Right atrium auricular region (tissue), 2 donors: Measurements from ENCODE around the gene CAPN1. TPM values are rescaled to one million over a fixed set of nuclear protein-coding genes. Genes with fewer than 3 reads are reported as not detected.
"Not testable (repeated sequence)": the region's sequence is repeated elsewhere in the genome, so short reads cannot be mapped to it uniquely, and the experiment has no call there.

Experiments used
- DNase-seq: peaks from one replicate; pipeline ENCODE4 v3.0.0-alpha.2; 2019; ENCODE audit warnings: low spot score
- H3K27ac ChIP-seq, 2 donors: fragments of 200-600 bp; sonication (generic); 1 replicate in 1 of 2; 2 replicates in 1 of 2; pipeline ENCODE4 v1.5.1; 2016 to 2019
- H3K27me3 ChIP-seq, 2 donors: fragments of 200-600 bp; sonication (generic); one replicate each; pipeline versions ENCODE4 v1.5.1 to v1.6.0; 2017 to 2019
- H3K36me3 ChIP-seq: fragments of 200-600 bp; sonication (generic); one replicate; pipeline ENCODE4 v1.5.1; 2016
- H3K4me1 ChIP-seq, 2 donors: fragments of 200-600 bp; sonication (generic); one replicate each; pipeline versions ENCODE4 v1.5.1 to v1.6.0; 2017 to 2019
- H3K4me3 ChIP-seq, 2 donors: fragments of 200-600 bp; sonication (generic); 1 replicate in 1 of 2; 2 replicates in 1 of 2; pipeline ENCODE4 v1.5.1; 2017 to 2019; ENCODE audit warnings: mild to moderate bottlenecking in 1 of 2, moderate library complexity in 1 of 2
- H3K9me3 ChIP-seq, 2 donors: fragments of 200-600 bp; sonication (generic); one replicate each; pipeline ENCODE4 v1.5.1; 2019
- CTCF ChIP-seq, 2 donors: fragments of 200-600 bp; sonication (generic); IDR thresholded peaks; one replicate each; pipeline ENCODE4 v1.5.1; 2019; ENCODE audit warnings: antibody characterized with exemption in 2 of 2
- total RNA-seq, 2 donors: library from RNA; depleted of rRNA; stranded (reverse); fragments of >200 nt; gene quantifications; one replicate each; pipeline ENCODE4 v1.1.0, GENCODE V29; 2016

CAPN1 gene
- total RNA-seq, 2 donors from 2014 or later = 89.9 to 93.0 TPM

- peak; percentile 37 to 66 for TF ChIP-seq CTCF (IDR thresholded peaks at IDR 0.05)
- H3K4me3 ChIP-seq = peak overlapping the region; percentile 28 to 50
Measured at GRCh38 chr11:65225279-65226102, 43.8 kb downstream of the CAPN1 start.

GRCh38 chr11:65226103-65226442 lies 44.3 kb downstream of the CAPN1 start:
- no peak for TF ChIP-seq CTCF (IDR thresholded peaks at IDR 0.05)
- no peak for DNase-seq
- Histone ChIP-seq H3K36me3 (no peaks in the 10 kb centered on the region), H3K4me3 (peak overlapping the region; percentile 28 to 50), H3K27ac (peak overlapping the region in 1 of 2 donors; percentile 37), H3K4me1 (peaks cover 0 to 14% of the 10 kb centered on the region in 2 donors), H3K9me3 (no peaks in the 10 kb centered on the region), H3K27me3 (no peaks in the 10 kb centered on the region)

More at GRCh38 chr11:65225279-65226102, 43.8 kb downstream of the CAPN1 start:
- DNase-seq = peak; percentile 72
- H3K36me3 ChIP-seq = no peaks in the 10 kb centered on the region
- H3K9me3 ChIP-seq = no peaks in the 10 kb centered on the region
- H3K27ac ChIP-seq = peak overlapping the region; percentile 13 to 37
- H3K4me1 ChIP-seq = peaks cover 0 to 14% of the 10 kb centered on the region in 2 donors
- no peaks in the 10 kb centered on the region for H3K27me3 ChIP-seq

GRCh38 chr11:65227879-65228278 lies 46.2 kb downstream of the CAPN1 start:
- H3K4me3 ChIP-seq = no peak overlapping the region
- H3K4me1 ChIP-seq = peaks cover 0 to 14% of the 10 kb centered on the region in 2 donors
- no peaks in the 10 kb centered on the region for H3K9me3 ChIP-seq
- H3K36me3 ChIP-seq = no peaks in the 10 kb centered on the region
- no peaks in the 10 kb centered on the region for H3K27me3 ChIP-seq
- no peak for TF ChIP-seq CTCF (IDR thresholded peaks at IDR 0.05)
- no peak overlapping the region for H3K27ac ChIP-seq
- DNase-seq = no peak

- Histone ChIP-seq H3K36me3 (no peaks in the 10 kb centered on the region), H3K4me3 (no peak overlapping the region), H3K27ac (no peak overlapping the region), H3K27me3 (no peaks in the 10 kb centered on the region), H3K4me1 (no peaks in the 10 kb centered on the region), H3K9me3 (no peaks in the 10 kb centered on the region)
- no peak for TF ChIP-seq CTCF (IDR thresholded peaks at IDR 0.05)
- DNase-seq = no peak
Measured at GRCh38 chr11:65236194-65237059, 54.7 kb downstream of the CAPN1 start.

- not testable (repeated sequence) for H3K4me1 ChIP-seq, H3K9me3 ChIP-seq, H3K27me3 ChIP-seq, H3K36me3 ChIP-seq, DNase-seq, H3K27ac ChIP-seq, H3K4me3 ChIP-seq
Measured at GRCh38 chr11:65238302-65238701, 56.6 kb downstream of the CAPN1 start.

- no peak for TF ChIP-seq CTCF (IDR thresholded peaks at IDR 0.05)
- Histone ChIP-seq H3K27ac (no peak overlapping the region), H3K9me3 (no peaks in the 10 kb centered on the region), H3K4me1 (no peaks in the 10 kb centered on the region), H3K4me3 (no peak overlapping the region), H3K36me3 (no peaks in the 10 kb centered on the region), H3K27me3 (no peaks in the 10 kb centered on the region)
- DNase-seq = no peak
Measured at GRCh38 chr11:65241134-65241533, 59.4 kb downstream of the CAPN1 start.
